ENCODE results near the gene NEDD4L. TPM values are rescaled to one million over a fixed set of nuclear protein-coding genes. Genes with fewer than 3 reads are reported as not detected.

The NEDD4L gene
- polyA plus RNA-seq, 1 of the 3 experiments (the other 2 are of a cell fraction), result 13.2 TPM

DNA sequence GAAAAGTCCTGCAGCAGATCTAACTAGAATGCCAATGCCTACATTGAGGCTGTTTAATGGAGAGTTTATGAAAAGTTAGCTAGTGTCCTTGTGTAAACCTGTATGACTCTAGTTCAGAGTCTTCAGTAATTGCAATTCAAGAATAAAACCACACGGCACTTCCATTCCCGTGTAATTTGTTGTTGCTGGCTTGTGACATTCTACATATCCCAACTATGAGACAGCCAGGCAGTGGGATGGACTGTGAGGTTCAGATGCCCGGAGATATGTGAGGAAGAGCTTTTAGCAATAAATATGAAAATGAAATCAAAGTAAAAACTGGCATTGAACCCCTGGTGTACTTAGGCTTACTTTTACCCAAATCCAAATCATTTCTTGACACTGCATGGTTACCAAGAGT is 263.4 kb downstream of the NEDD4L start (continued):
- TF ChIP-seq NFIC (IDR thresholded peaks at IDR 0.05; ENCODE audit: borderline replicate concordance) (no peak), EZH2phosphoT487 (IDR thresholded peaks at IDR 0.05; ENCODE audit: borderline replicate concordance, low read depth) (no peak), ELF1 (IDR thresholded peaks at IDR 0.05) (no peak), FOXM1 (IDR thresholded peaks at IDR 0.05; ENCODE audit: low read depth) (no peak), NRF1 (IDR thresholded peaks at IDR 0.05; ENCODE audit: low read depth, low read length) (no peak)
- TF ChIP-seq, protein P1, sequence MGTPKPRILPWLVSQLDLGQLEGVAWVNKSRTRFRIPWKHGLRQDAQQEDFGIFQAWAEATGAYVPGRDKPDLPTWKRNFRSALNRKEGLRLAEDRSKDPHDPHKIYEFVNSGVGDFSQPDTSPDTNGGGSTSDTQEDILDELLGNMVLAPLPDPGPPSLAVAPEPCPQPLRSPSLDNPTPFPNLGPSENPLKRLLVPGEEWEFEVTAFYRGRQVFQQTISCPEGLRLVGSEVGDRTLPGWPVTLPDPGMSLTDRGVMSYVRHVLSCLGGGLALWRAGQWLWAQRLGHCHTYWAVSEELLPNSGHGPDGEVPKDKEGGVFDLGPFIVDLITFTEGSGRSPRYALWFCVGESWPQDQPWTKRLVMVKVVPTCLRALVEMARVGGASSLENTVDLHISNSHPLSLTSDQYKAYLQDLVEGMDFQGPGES (IDR thresholded peaks at IDR 0.05; ENCODE audit: low read depth, low read length), result no peak

DNA sequence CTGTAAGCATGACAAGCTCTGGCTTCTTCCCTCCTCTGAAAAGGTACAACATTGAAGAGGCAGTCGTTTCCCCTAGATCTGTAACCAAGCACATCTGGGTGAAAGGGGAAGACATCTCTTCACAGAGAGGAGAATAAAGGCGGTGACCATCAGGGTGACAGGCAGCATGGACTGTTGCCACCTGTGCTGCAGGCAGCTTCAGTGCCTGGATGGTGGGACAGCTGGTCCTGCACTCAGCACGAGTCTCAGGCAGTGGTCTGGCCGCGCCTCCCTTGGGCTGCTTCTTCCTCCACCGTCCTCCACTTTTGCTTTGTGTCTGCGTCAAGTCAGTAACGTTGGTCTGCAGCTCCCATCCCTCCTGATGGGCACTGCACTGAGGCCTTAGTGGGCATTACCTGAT is 264.4 kb downstream of the NEDD4L start:
- 62% methylated on average over 5 of the region's 8 CpGs for WGBS (ENCODE audit: low lambda C conversion rate)
- no peaks in the 10 kb centered on the region for H3K79me2 ChIP-seq (ENCODE audit: insufficient read depth)
- no peaks in the 10 kb centered on the region for H3F3A ChIP-seq (replicated peaks; ENCODE audit: insufficient read depth)
- no peaks in the 10 kb centered on the region for H3K9me3 ChIP-seq
- H4K20me1 ChIP-seq (ENCODE audit: insufficient read depth), result no peaks in the 10 kb centered on the region
- no peak overlapping the region for H3K4me3 ChIP-seq (ENCODE audit: low read depth in 2 of 2, low read length in 1 of 2)
- H3K4me2 ChIP-seq, result no peak overlapping the region
- H3K4me1 ChIP-seq (ENCODE audit: control insufficient read depth in 1 of 2, insufficient read depth in 2 of 2, low read depth in 1 of 2, low read length in 1 of 2), result peaks cover 0 to 6% of the 10 kb centered on the region in 2 experiments; a peak in 2 of 4 replicates
- H2AFZ ChIP-seq (ENCODE audit: low read depth), result no peak overlapping the region
- DNase-seq, result no peak
- H3K9ac ChIP-seq, result no peak overlapping the region
- no peaks in the 10 kb centered on the region for H3K9me2 ChIP-seq
- ChIA-PET POLR2A (no interaction called here), CTCF (interaction anchor here (0.7 to 1.5 kb wide), 4 partner anchors 14 to 265 kb away, joined by 3 to 5 read pairs (median 4); partner anchors contain the start of gene NEDD4L)
- no peak overlapping the region for H3K27ac ChIP-seq (ENCODE audit: low read depth in 2 of 2, low read length in 1 of 2)
- TF ChIP-seq, protein P1 (IDR thresholded peaks at IDR 0.05; ENCODE audit: low read depth, low read length), result no peak
- TF ChIP-seq POLR2AphosphoS5 (IDR thresholded peaks at IDR 0.05; ENCODE audit: low read depth, low read length), result no peak
- TF ChIP-seq TEAD4 (IDR thresholded peaks at IDR 0.05; ENCODE audit: borderline replicate concordance, insufficient read depth), result no peak
- TF ChIP-seq FOSL2 (IDR thresholded peaks at IDR 0.05; ENCODE audit: borderline replicate concordance, low read depth), result no peak
- H3K36me3 ChIP-seq (replicated peaks in 1 of 2; ENCODE audit: control insufficient read depth in 1 of 2, insufficient read depth in 2 of 2, low read length in 1 of 2), result no peaks in the 10 kb centered on the region
- no peaks in the 10 kb centered on the region for H3K27me3 ChIP-seq (ENCODE audit: insufficient read depth)

DNA sequence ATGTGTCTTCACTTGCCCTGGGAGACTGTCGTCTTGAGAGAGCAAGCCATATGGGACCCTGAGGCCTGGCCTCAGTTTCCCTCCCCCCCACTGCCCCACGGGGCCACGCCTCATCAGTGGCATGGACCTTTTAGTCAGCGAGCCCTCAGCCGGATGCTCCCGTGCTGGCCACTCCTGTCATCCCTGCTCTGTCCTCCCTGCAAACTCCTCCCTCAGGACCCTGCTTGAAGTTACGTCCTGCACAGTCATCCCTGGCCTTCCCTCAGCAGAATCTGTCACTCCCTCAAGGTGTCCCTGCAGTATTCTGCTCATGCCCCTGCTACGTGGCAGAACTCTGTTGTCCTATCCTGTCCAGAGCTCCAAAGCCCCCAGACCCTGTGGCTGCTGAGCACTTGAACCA is 265.1 kb downstream of the NEDD4L start:
- H3K4me1 ChIP-seq (ENCODE audit: control insufficient read depth in 1 of 2, insufficient read depth in 2 of 2, low read depth in 1 of 2, low read length in 1 of 2), result peaks cover 3 to 9% of the 10 kb centered on the region in 2 experiments; a peak in 2 of 4 replicates
- no peaks in the 10 kb centered on the region for H3K9me3 ChIP-seq
- no peaks in the 10 kb centered on the region for H3K36me3 ChIP-seq (replicated peaks in 1 of 2; ENCODE audit: control insufficient read depth in 1 of 2, insufficient read depth in 2 of 2, low read length in 1 of 2)
- DNase-seq, result no peak
- no peaks in the 10 kb centered on the region for H3K9me2 ChIP-seq
- TF ChIP-seq RCOR1 (IDR thresholded peaks at IDR 0.05; ENCODE audit: low read length) (no peak), FOSL2 (IDR thresholded peaks at IDR 0.05; ENCODE audit: borderline replicate concordance, low read depth) (no peak), TAF1 (IDR thresholded peaks at IDR 0.05; ENCODE audit: borderline replicate concordance, low read depth, low read length) (no peak), MXI1 (IDR thresholded peaks at IDR 0.05; ENCODE audit: low read depth, low read length) (no peak), RFX5 (IDR thresholded peaks at IDR 0.05; ENCODE audit: low read length) (no peak), TEAD4 (IDR thresholded peaks at IDR 0.05; ENCODE audit: borderline replicate concordance, insufficient read depth) (no peak), ELF1 (IDR thresholded peaks at IDR 0.05) (no peak), YY1 (IDR thresholded peaks at IDR 0.05; ENCODE audit: low read depth) (no peak), GABPA (IDR thresholded peaks at IDR 0.05; ENCODE audit: low read depth) (no peak), POLR2AphosphoS5 (IDR thresholded peaks at IDR 0.05; ENCODE audit: low read depth, low read length) (no peak)
- WGBS (ENCODE audit: low lambda C conversion rate), result 90% methylated on average over 8 of the region's 8 CpGs
- no peaks in the 10 kb centered on the region for H4K20me1 ChIP-seq (ENCODE audit: insufficient read depth)
- H2AFZ ChIP-seq (ENCODE audit: low read depth), result no peak overlapping the region
- H3K27ac ChIP-seq (ENCODE audit: low read depth in 2 of 2, low read length in 1 of 2), result no peak overlapping the region
- no peaks in the 10 kb centered on the region for H3K27me3 ChIP-seq (ENCODE audit: insufficient read depth)
- H3K4me3 ChIP-seq (ENCODE audit: low read depth in 2 of 2, low read length in 1 of 2), result no peak overlapping the region
- CTCF ChIA-PET, result interaction anchor here (1.0 to 1.5 kb wide), 2 partner anchors 13 to 265 kb away, joined by 3 to 4 read pairs; partner anchors contain the start of gene NEDD4L
- no peaks in the 10 kb centered on the region for H3K79me2 ChIP-seq (ENCODE audit: insufficient read depth)
- no peaks in the 10 kb centered on the region for H3F3A ChIP-seq (replicated peaks; ENCODE audit: insufficient read depth)
- H3K4me2 ChIP-seq, result no peak overlapping the region
- H3K9ac ChIP-seq, result no peak overlapping the region
- POLR2A ChIA-PET, result no interaction called here

All from SK-N-SH (cell line).